Naive B cell (primary cell): Measurements from ENCODE around the gene ARID1B. TPM values are rescaled to one million over a fixed set of nuclear protein-coding genes. Genes with fewer than 3 reads are reported as not detected.

Source experiments
- ATAC-seq, 2 donors: fragments of 150-1000 bp; cut with Tn5 transposase; 2 replicates each; pipeline ENCODE4 v1.10.0; 2021; ENCODE audit warnings: low read depth in 2 of 2, mild to moderate bottlenecking in 2 of 2, moderate library complexity in 2 of 2
- DNase-seq: peaks from one replicate; pipeline ENCODE4 v3.0.0; 2022
- H3K27ac Mint-ChIP-seq, 6 donors: one replicate each; pipeline ENCODE4 v1.8.0; 2020 to 2022; ENCODE audit warnings: mild to moderate bottlenecking in 6 of 6, mixed read lengths in 6 of 6, moderate library complexity in 5 of 6, inconsistent platforms in 2 of 6
- H3K27me3 Mint-ChIP-seq, 3 donors: one replicate each; pipeline ENCODE4 v1.8.0; 2021 to 2022; ENCODE audit warnings: mixed read lengths in 3 of 3, mild to moderate bottlenecking in 1 of 3
- H3K36me3 Mint-ChIP-seq, 2 donors: one replicate each; pipeline ENCODE4 v1.8.0; 2020 to 2022; ENCODE audit warnings: mixed read lengths in 2 of 2, inconsistent platforms in 1 of 2, mild to moderate bottlenecking in 1 of 2
- H3K4me1 Mint-ChIP-seq, 3 donors: one replicate each; pipeline ENCODE4 v1.8.0; 2020 to 2022; ENCODE audit warnings: mixed read lengths in 3 of 3, inconsistent platforms in 1 of 3, mild to moderate bottlenecking in 1 of 3, moderate library complexity in 1 of 3
- H3K4me3 Mint-ChIP-seq, 8 donors: one replicate each; pipeline ENCODE4 v1.8.0; 2020 to 2022; ENCODE audit warnings: mild to moderate bottlenecking in 8 of 8, mixed read lengths in 8 of 8, moderate library complexity in 8 of 8, inconsistent platforms in 2 of 8
- H3K9me3 Mint-ChIP-seq, 7 donors: one replicate each; pipeline ENCODE4 v1.8.0; 2020 to 2022; ENCODE audit warnings: mixed read lengths in 7 of 7, mild to moderate bottlenecking in 5 of 7, inconsistent platforms in 2 of 7, moderate library complexity in 1 of 7
- polyA plus RNA-seq, 6 donors: library from polyadenylated mRNA; unstranded; fragments of 300-500 nt; fragmentation: Illumina TruSeq; gene quantifications; one replicate each; pipeline ENCODE4 v1.2.3, GENCODE V29; 2021; ENCODE audit warnings: low read depth in 6 of 6

ARID1B gene
- polyA plus RNA-seq, 6 donors from 2014 or later: 16.6 to 44.1 (median 27.5) TPM

DNA sequence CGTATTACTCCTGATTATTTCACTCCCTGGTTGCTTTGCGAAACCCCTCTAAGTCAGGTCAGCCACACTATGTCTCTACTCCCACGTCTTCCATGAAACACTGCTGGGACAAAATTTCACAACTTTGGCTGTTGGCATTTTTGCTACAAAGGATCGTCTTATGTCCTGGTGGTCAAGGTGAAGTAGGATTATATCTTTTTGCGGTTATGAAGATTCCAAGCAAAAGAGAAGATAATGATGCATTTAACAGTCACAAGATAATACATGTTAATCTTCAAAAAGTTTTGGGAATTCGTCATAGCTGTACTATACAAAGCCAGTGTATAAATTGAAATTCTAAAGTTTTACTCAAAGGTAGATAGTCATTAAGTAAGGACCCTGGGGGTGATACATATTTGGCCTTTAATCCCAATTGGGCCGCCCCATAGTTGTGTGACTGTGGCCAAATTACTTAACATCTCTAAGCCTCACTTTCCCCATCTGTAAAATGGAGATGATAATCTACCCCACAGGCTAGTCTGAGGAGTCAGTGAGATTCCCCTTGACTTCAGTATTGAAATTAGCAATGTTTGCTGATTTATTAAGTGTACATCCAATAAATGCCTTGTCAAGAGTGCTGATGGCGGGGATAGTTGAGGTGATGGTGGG lies 212.1 kb downstream of the ARID1B start:
- H3K27me3 Mint-ChIP-seq: no peaks in the 10 kb centered on the region
- DNase-seq: no peak
- no peaks in the 10 kb centered on the region for H3K36me3 Mint-ChIP-seq
- H3K4me3 Mint-ChIP-seq: peak overlapping the region in 5 of 8 donors; percentile 18 to 88 (median 66)
- H3K4me1 Mint-ChIP-seq: peaks cover 52 to 86% (median 71%) of the 10 kb centered on the region in 3 donors
- no peaks in the 10 kb centered on the region for H3K9me3 Mint-ChIP-seq
- ATAC-seq: no peak
- peak overlapping the region in 4 of 6 donors; percentile 43 to 89 (median 66) for H3K27ac Mint-ChIP-seq

DNA sequence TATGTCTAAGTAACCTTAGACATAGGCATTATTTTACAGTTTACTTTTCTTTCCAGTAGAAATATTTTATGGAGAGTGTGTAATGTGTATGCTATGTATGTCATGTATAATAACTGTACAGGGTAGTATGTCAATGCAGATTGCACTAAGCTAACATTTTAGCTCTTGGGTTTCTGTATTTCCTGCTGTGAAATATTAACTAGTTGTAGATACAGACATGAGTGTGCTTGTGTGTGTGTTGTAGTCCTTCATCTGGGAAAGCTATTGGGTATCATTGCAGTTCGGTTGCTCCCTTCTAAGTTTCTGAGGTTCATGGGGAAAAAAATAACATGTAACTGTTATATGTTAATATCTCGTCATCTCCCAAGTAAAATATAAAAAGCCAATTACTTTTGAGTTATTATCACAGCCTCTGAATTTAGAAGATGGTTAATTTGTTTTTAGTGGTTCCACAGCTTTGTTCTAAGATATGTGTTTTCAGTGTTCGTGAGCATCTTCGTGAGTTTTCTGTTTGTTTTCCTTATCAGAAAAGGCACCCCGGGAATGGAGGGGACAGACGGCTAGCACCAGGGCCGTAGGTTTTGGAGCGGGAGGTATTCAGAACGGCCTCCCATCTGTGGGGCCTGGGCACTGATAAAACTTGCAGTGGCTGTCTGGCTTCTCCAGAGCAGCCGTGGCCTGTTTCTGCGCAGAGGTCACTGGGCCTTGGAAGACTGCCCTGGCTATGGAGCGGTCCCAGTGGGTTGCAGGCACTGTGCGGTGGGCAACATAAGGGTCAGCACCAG lies 215.0 kb downstream of the ARID1B start:
- Mint-ChIP-seq H3K36me3 (no peaks in the 10 kb centered on the region), H3K4me1 (peaks cover 43 to 70% (median 61%) of the 10 kb centered on the region in 3 donors), H3K27ac (peak overlapping the region in 4 of 6 donors; percentile 26 to 88 (median 63)), H3K4me3 (peak overlapping the region in 3 of 8 donors; percentile 12 to 60 (median 29)), H3K9me3 (no peaks in the 10 kb centered on the region), H3K27me3 (no peaks in the 10 kb centered on the region)
- ATAC-seq (no peak), DNase-seq (no peak)

DNA sequence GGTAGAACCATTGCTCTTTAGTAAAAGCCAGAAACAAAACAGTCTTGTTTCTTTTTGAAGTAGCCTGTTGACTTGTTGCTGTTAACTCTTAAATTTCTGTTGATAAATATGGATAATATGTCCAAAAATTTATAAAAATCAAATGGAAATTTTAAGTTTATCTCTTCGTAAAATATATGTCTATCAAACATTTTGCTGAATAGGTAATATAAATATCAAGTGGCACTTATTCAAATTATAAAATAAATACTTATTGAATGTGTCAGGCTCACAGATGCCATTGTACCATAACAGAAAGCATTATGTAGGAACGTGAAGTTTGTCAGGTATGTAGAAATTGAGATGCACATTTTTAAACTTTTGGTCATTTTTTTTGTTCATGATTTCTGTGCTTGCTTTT lies 216.5 kb downstream of the ARID1B start:
- Mint-ChIP-seq H3K9me3 (no peaks in the 10 kb centered on the region), H3K27me3 (no peaks in the 10 kb centered on the region), H3K4me3 (peak overlapping the region in 3 of 8 donors; percentile 56 to 63 (median 56)), H3K36me3 (no peaks in the 10 kb centered on the region), H3K4me1 (peaks cover 37 to 61% (median 60%) of the 10 kb centered on the region in 3 donors), H3K27ac (peak overlapping the region in 2 of 6 donors; percentile 16 to 52)
- DNase-seq (no peak), ATAC-seq (no peak)

DNA sequence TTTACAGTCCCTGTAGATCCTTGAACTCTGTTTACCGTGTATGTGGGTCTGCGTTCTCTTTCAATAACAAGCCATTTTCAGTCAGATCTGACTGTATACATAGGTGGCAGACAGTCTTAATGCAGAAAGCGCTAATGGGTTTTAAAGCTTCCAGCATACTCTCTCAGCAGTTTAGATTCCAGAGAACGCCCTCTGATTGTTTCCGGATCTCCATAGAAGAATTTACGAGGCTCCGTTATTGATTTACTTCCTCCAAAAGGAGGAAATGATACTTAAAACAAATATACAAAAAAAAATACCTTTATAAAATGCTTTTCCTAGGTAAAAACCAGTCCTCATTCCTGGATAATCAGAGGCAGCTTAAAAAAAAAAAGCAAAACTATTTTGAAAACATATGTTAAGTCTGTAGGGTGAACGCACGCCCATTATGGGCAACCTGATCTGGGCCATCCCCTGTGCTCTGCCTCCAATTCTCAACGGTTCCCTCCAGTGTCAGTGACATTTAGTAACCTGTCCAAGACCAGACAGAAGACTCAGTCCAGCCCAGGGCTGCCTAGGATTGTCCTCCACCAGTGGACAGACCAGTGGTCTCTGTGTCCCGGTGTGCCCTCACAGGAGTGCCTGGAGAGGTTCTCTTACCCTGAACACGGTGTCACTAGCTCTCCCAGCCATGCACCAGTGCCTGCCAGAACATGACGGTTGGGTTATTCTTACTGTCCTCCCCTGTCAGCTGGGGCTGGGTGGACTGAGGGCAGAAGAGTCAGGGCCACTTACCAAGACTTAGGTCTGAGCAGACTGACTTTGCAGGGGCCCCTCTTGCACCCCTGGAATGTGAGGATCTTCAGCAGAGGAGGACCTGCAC lies 217.3 kb downstream of the ARID1B start:
- DNase-seq (no peak), ATAC-seq (peak; percentile 28 to 40)
- Mint-ChIP-seq H3K9me3 (no peaks in the 10 kb centered on the region), H3K27me3 (no peaks in the 10 kb centered on the region), H3K4me3 (peak overlapping the region in 5 of 8 donors; percentile 29 to 73 (median 56)), H3K27ac (peak overlapping the region in 4 of 6 donors; percentile 17 to 81 (median 38)), H3K36me3 (no peaks in the 10 kb centered on the region), H3K4me1 (peaks cover 31 to 60% (median 57%) of the 10 kb centered on the region in 3 donors)

DNA sequence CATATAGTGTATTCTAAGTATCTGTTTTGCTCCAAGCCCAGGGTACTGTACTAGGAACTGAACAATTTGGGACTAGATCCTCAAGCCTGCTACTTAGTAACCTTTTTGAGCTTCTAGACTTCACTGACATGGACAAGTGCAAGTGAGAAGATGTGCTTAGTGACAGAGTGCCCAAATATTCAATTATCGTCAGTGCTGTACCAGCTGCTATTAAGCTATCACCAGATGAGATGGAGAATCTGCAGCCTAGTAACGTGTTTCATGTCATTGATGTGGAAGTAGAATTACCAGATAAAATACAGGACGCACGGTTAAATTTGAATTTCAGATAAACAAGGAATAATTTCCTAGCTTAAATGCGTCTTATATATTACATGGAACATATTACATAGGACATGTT lies 218.3 kb downstream of the ARID1B start:
- Mint-ChIP-seq H3K4me1 (peaks cover 33 to 64% (median 58%) of the 10 kb centered on the region in 3 donors), H3K36me3 (no peaks in the 10 kb centered on the region), H3K27me3 (no peaks in the 10 kb centered on the region), H3K9me3 (no peaks in the 10 kb centered on the region), H3K4me3 (no peak overlapping the region), H3K27ac (no peak overlapping the region)
- DNase-seq (no peak), ATAC-seq (no peak)

DNA sequence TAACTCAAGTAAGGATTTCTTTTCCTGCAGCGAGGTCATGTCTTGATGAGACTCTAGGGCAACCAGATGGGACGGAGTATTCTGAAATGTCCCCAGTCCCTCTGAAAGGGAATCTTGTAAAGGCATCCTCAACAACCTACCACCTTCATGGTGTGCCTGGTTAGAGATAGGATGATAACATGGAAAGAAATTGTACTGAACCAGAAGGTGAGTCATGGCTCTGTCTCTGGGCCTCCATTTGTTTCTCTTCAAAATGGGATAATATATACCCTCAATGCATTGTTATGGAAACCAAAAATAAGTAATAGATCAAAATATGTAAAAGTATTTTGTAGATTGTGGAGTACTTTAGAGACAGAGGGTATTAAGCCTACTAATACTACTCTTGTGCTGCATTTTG lies 219.1 kb downstream of the ARID1B start:
- H3K36me3 Mint-ChIP-seq: no peaks in the 10 kb centered on the region
- H3K27me3 Mint-ChIP-seq: no peaks in the 10 kb centered on the region
- ATAC-seq: no peak
- H3K4me3 Mint-ChIP-seq: no peak overlapping the region
- no peaks in the 10 kb centered on the region for H3K9me3 Mint-ChIP-seq
- DNase-seq: no peak
- no peak overlapping the region for H3K27ac Mint-ChIP-seq
- H3K4me1 Mint-ChIP-seq: peaks cover 38 to 58% (median 54%) of the 10 kb centered on the region in 3 donors

DNA sequence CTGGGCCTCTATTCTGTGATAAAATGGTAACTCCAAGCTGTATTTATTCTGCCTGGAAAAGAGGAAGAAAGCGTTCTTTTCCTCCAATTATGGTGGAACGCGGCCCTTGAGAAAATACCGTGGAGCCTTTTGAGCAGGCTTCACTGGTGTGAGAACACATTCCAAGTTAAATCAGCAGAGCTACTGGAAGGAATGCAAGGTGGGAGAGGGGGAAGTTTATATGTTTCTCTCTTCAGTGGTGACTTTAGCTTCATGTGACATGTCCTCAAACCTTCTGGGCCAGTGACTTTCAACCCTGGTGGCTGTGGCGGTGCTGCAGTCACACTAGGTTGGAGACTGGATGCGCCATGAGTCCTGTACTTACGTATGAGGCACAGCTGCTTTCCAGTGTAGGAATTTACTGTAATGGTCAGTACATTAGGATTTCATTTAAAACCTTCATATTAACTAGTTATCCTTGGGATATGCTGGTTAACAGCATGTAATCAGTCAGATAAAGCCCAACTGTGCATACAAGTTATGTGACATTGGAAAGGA lies 221.7 kb downstream of the ARID1B start:
- Mint-ChIP-seq H3K36me3 (peaks cover 0 to 13% of the 10 kb centered on the region in 2 donors), H3K9me3 (no peaks in the 10 kb centered on the region), H3K4me1 (peaks cover 46 to 69% (median 56%) of the 10 kb centered on the region in 3 donors), H3K27ac (peak overlapping the region in 1 of 6 donors; percentile 20), H3K27me3 (no peaks in the 10 kb centered on the region), H3K4me3 (peak overlapping the region in 1 of 8 donors; percentile 66)
- DNase-seq: no peak
- no peak for ATAC-seq

DNA sequence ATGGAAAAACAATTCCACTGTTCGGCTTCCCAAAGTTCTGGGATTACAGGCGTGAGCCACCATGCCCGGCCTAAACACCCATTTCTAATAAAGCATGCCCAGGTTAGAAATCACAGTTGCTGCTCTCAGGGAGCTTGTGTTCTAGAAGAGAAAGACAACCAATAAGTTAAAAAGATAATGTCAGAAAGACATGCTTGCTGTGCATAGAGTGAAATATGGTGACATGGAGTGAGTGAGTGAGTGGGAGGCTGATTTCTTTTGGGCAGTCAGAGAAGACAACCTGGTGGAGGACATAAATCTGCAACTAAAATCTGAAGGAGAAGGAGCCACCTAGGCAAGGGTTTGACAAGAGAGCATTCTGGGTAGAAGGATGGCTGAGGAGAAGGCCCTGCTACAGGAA lies 222.6 kb downstream of the ARID1B start:
- H3K36me3 Mint-ChIP-seq: peaks cover 0 to 13% of the 10 kb centered on the region in 2 donors
- ATAC-seq: no peak
- no peaks in the 10 kb centered on the region for H3K9me3 Mint-ChIP-seq
- H3K27me3 Mint-ChIP-seq: no peaks in the 10 kb centered on the region
- H3K4me3 Mint-ChIP-seq: no peak overlapping the region
- peaks cover 37 to 60% (median 53%) of the 10 kb centered on the region in 3 donors for H3K4me1 Mint-ChIP-seq
- no peak for DNase-seq
- H3K27ac Mint-ChIP-seq: peak overlapping the region in 4 of 6 donors; percentile 16 to 56 (median 42)

DNA sequence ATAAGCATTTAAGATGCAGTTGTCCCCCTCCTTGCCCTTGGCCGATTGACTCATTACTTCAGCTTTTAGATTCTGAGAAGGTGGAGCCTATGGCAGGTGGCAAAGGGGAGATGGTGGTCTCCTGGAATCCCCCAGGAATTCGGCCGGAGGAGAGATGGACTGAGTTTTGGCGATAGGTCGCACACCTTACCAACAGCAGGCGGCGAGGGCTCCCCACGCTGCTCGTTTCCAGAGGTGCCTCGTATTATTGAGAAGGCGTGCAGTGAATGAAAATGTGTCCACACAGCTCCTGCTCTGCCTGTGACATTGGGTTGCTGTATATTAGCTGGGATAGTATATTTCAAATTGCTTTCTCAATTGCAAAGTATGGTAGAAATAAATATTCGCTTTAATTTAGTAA lies 224.5 kb downstream of the ARID1B start:
- DNase-seq (no peak), ATAC-seq (no peak)
- Mint-ChIP-seq H3K4me1 (peaks cover 46 to 65% (median 63%) of the 10 kb centered on the region in 3 donors), H3K4me3 (no peak overlapping the region), H3K27ac (peak overlapping the region in 1 of 6 donors; percentile 36), H3K27me3 (no peaks in the 10 kb centered on the region), H3K36me3 (peaks cover 0 to 13% of the 10 kb centered on the region in 2 donors), H3K9me3 (no peaks in the 10 kb centered on the region)

DNA sequence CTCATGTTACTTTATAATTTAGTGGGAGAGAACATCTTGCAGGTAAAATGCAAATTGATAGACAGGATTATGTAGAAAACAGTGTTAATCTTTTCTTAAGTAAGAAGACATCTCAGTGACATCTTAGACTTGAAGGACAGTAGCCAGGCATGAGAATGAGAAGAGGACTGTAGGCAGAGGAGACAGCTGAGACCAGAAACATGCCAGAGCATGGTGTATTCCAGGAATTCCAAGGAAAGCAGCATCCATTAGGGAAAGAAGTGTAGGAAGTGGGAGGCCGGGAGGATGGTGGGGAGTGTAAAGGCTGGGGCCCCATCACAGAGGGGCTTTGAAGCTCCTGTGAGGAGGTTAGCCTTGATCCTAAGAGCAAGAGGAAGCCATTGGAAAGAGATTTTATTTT lies 225.6 kb downstream of the ARID1B start:
- no peak for ATAC-seq

DNA sequence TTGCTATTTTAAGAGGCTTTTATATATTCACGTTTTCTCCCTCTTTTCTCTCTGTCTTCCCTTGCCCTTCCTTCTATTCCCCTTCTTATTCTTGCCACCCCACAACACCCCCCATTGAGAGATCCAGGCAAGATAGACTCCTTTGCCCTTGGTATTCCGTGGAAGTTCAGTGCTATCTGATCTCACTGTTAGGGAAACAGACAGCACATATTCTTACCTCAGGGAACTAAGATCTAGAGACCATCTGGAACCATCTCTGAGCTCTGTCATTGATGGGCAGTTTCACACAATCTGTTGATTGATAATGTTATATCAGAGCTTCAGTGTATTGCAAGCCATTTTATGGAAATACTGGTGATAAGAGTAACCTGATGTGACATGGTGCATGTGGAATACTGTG lies 228.8 kb downstream of the ARID1B start:
- H3K36me3 Mint-ChIP-seq: peaks cover 0 to 16% of the 10 kb centered on the region in 2 donors
- H3K4me1 Mint-ChIP-seq: peaks cover 47 to 82% (median 63%) of the 10 kb centered on the region in 3 donors
- H3K9me3 Mint-ChIP-seq: peaks cover 0 to 2% (median 0%) of the 10 kb centered on the region in 7 donors
- H3K4me3 Mint-ChIP-seq: no peak overlapping the region
- H3K27ac Mint-ChIP-seq: peak overlapping the region in 3 of 6 donors; percentile 2 to 86 (median 34)
- ATAC-seq: no peak
- DNase-seq: no peak
- H3K27me3 Mint-ChIP-seq: no peaks in the 10 kb centered on the region

More for the DNA sequence above, 225.6 kb downstream of the ARID1B start:
- Mint-ChIP-seq H3K27ac (peak overlapping the region in 4 of 6 donors; percentile 3 to 79 (median 17)), H3K36me3 (peaks cover 0 to 13% of the 10 kb centered on the region in 2 donors), H3K27me3 (no peaks in the 10 kb centered on the region), H3K9me3 (no peaks in the 10 kb centered on the region), H3K4me1 (peaks cover 47 to 74% (median 61%) of the 10 kb centered on the region in 3 donors), H3K4me3 (no peak overlapping the region)
- DNase-seq: no peak

DNA sequence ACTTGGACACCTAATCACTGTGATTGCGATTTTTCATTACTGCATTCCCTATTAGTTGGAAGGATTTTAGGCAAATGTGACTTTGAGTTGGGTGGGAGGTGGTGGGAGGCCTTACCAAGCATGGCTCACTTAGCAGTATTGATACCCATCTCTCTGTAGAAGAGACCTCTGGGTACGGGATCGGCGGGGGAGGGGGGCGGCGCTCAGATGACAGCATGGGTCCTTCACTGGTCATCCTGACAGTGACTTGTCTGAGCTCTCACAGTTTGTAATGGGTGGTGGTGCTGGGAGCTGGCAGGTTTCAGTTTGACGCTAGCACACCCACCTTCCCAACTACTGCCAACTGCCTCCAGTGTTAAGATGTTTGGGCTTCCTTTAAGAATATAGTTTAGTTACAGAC lies 231.4 kb downstream of the ARID1B start:
- Mint-ChIP-seq H3K4me1 (peaks cover 38 to 72% (median 43%) of the 10 kb centered on the region in 3 donors), H3K4me3 (no peak overlapping the region), H3K27me3 (no peaks in the 10 kb centered on the region), H3K36me3 (peaks cover 0 to 5% of the 10 kb centered on the region in 2 donors), H3K9me3 (peaks cover 0 to 7% (median 0%) of the 10 kb centered on the region in 7 donors), H3K27ac (peak overlapping the region in 2 of 6 donors; percentile 4 to 81)
- ATAC-seq: no peak
- no peak for DNase-seq
